AG04450 (cell line): ENCODE measurements around the gene CHST4. TPM values are rescaled to one million over a fixed set of nuclear protein-coding genes. Genes with fewer than 3 reads are reported as not detected.
"Not testable (repeated sequence)": the region's sequence is repeated elsewhere in the genome, so short reads cannot be mapped to it uniquely, and the experiment has no call there.

Experiments
- CTCF ChIA-PET: fragments of 300-600, 350-600 bp; formaldehyde crosslinking; extraction: SDS; loops from one replicate; lab custom pipeline; 2022; ENCODE audit warnings: antibody characterized with exemption, inconsistent platforms; lab: Charles Lee
- POLR2A ChIA-PET: fragments of 350-600 bp; formaldehyde crosslinking; extraction: SDS; loops from one replicate; lab custom pipeline; 2021; ENCODE audit warnings: antibody characterized with exemption, inconsistent platforms; lab: Yijun Ruan, JAX
- DNase-seq: peaks from one replicate; pipeline ENCODE4 v3.0.0-alpha.2; 2011; ENCODE audit warnings: low read depth, low spot score
- H3K27ac ChIP-seq: one replicate; pipeline ENCODE4 v1.5.1; 2012; ENCODE audit warnings: low read depth, low read length, control low read depth
- H3K27me3 ChIP-seq: one replicate; pipeline ENCODE4 v1.6.0; 2012; ENCODE audit warnings: low read length; ENCODE audit not compliant: control insufficient read depth, insufficient read depth
- H3K4me3 ChIP-seq: 2 replicates; pipeline ENCODE4 v1.5.1; 2011; ENCODE audit warnings: mild to moderate bottlenecking, low read depth, low read length, control low read depth
- H3K9me3 ChIP-seq: 2 replicates; pipeline ENCODE4 v1.5.1; 2012; ENCODE audit warnings: low read length; ENCODE audit not compliant: control insufficient read depth, insufficient read depth
- polyA plus RNA-seq: library from polyadenylated mRNA; depleted of rRNA; stranded (reverse); fragments of >200 nt; gene quantifications from 2 replicates; pipeline ENCODE4 v1.2.3, GENCODE V29; 2011
- TF ChIP-seq, protein P1 (sequence below): IDR thresholded peaks from 2 replicates; pipeline ENCODE4 v1.5.1; 2011; ENCODE audit warnings: low read depth, low read length, control low read depth, inconsistent platforms

The CHST4 gene
- polyA plus RNA-seq, 1 experiment, result not detected

DNA sequence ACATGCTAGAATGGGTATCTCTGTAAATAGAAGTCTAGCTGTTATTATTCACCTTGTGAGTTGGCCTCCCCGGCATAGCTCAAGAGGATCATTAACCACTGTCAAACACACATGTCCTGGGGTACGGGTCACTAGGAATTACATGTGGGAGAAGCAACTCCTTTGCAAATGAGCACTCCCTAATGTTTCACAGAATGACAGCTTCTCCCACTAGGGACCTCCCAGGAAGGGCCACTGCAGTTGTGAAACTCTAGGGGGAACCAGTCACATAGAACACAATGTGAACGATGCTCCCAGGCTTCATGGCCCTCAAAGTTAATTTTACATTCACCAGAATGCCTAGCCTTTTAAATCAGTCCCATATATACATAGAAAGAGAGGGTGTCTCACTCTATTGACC lies 24.7 kb upstream of the CHST4 start:
- no peak overlapping the region for H3K27ac ChIP-seq
- no peak overlapping the region for H3K4me3 ChIP-seq
- POLR2A ChIA-PET, result no interaction called here
- no peaks in the 10 kb centered on the region for H3K9me3 ChIP-seq
- DNase-seq, result no peak
- TF ChIP-seq, protein P1, sequence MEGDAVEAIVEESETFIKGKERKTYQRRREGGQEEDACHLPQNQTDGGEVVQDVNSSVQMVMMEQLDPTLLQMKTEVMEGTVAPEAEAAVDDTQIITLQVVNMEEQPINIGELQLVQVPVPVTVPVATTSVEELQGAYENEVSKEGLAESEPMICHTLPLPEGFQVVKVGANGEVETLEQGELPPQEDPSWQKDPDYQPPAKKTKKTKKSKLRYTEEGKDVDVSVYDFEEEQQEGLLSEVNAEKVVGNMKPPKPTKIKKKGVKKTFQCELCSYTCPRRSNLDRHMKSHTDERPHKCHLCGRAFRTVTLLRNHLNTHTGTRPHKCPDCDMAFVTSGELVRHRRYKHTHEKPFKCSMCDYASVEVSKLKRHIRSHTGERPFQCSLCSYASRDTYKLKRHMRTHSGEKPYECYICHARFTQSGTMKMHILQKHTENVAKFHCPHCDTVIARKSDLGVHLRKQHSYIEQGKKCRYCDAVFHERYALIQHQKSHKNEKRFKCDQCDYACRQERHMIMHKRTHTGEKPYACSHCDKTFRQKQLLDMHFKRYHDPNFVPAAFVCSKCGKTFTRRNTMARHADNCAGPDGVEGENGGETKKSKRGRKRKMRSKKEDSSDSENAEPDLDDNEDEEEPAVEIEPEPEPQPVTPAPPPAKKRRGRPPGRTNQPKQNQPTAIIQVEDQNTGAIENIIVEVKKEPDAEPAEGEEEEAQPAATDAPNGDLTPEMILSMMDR, result no peak
- H3K27me3 ChIP-seq, result no peaks in the 10 kb centered on the region
- CTCF ChIA-PET, result interaction anchor here (1.0 to 15.0 kb wide), 5 partner anchors 18 to 190 kb away, joined by 3 to 316 read pairs (median 3); no protein-coding TSS in a partner anchor

DNA sequence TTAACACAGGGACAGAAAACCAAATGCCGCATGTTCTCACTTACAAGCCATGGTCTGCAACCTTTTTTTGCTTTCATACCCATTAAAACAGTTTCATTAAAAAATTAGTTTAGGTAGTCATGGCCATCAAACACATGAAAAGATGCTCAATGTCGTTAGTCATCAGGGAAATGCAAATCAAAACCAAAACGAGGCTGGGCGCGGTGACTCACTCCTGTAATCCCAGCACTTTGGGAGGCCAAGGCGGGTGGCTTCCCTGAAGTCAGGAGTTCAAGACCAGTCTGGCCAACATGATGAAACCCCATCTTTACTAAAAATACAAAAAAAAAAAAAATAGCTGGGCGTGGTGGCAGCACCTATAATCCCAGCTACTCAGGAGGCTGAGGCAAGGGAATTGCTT lies 22.2 kb upstream of the CHST4 start:
- H3K27me3 ChIP-seq, DNase-seq, POLR2A ChIA-PET, H3K4me3 ChIP-seq, H3K27ac ChIP-seq, H3K9me3 ChIP-seq: not testable (repeated sequence)
- CTCF ChIA-PET, result interaction anchor here (15.0 kb wide), 1 partner anchor 93 kb away, joined by 316 read pairs; no protein-coding TSS in a partner anchor

DNA sequence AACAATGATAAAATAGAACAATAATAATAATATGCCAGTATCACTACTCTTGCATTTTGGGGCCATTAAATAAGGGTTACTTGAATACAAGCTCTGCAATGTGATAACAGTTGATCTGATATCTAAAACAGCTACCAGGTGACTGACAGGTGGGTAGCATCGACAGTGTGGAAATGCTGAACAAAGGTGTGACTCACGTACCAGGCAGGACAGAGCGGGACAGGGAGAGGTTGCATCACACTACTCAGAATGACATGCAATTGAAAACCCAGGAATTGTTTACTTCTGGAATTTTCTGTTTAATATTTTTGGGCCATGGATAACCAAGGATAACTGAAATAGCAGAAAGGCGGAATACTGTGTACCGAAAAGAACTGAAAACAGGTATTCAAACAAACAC lies 21.3 kb upstream of the CHST4 start:
- TF ChIP-seq, protein P1, result no peak
- no peaks in the 10 kb centered on the region for H3K9me3 ChIP-seq
- ChIA-PET CTCF (interaction anchor here (1.4 kb wide), 1 partner anchor 92 kb away, joined by 5 read pairs; no protein-coding TSS in a partner anchor), POLR2A (no interaction called here)
- no peak overlapping the region for H3K4me3 ChIP-seq
- no peak overlapping the region for H3K27ac ChIP-seq
- H3K27me3 ChIP-seq, result no peaks in the 10 kb centered on the region
- DNase-seq, result no peak

DNA sequence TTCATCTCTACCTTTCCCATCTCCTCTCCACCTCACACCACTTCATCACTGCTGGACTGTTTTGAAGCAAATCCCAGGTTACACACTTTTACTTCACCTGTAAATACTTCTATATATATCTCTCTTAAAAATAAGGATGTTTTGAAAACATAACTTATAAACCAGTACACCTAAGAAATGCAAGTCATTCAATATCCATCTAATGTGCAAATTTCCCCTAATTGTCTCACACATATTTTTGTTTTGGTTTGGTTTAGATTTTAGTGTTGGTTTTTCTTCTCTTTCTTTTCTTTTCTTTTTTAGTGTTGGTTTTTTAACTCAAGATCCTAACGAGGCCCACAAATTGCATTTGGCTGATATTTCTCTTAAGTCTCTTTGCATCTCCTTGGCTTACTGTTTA lies 19.2 kb upstream of the CHST4 start:
- TF ChIP-seq, protein P1, result no peak
- H3K27me3 ChIP-seq, result no peaks in the 10 kb centered on the region
- no peak for DNase-seq
- POLR2A ChIA-PET, result no interaction called here
- no peak overlapping the region for H3K27ac ChIP-seq
- H3K4me3 ChIP-seq, result no peak overlapping the region
- no peaks in the 10 kb centered on the region for H3K9me3 ChIP-seq
- CTCF ChIA-PET, result no interaction called here

DNA sequence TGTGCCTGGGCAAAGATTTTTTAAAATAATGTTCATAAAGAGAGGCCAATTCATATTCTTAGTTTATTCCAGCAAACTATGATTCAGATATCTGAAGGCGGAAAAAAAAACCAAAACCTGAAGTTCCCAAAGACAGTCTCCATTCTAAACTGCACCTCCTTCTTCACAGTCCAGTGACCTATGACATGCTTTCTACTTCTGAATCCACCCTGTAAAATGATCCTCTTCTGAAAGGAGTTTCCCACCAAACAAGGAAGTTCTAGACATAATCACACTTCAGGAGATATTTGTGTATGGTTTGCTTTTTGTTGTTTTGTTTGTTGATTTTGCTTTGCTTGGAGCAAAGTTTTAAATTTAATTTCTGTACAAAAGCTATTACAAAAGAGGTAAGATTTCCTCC lies 12.9 kb upstream of the CHST4 start:
- TF ChIP-seq, protein P1, result no peak
- Histone ChIP-seq H3K4me3 (no peak overlapping the region), H3K27ac (no peak overlapping the region), H3K9me3 (no peaks in the 10 kb centered on the region), H3K27me3 (no peaks in the 10 kb centered on the region)
- DNase-seq, result no peak
- ChIA-PET POLR2A (no interaction called here), CTCF (no interaction called here)
